Stomach (tissue), 4 donors: ENCODE results near the gene TCEANC2.

Source experiments
- EP300 ChIP-seq: sonication (generic); formaldehyde crosslinking; IDR thresholded peaks from one replicate; pipeline ENCODE4 v1.6.1; 2017; ENCODE audit warnings: antibody characterized with exemption
- POLR2A ChIP-seq, 4 donors: fragments of 450-650 bp; IDR thresholded peaks; one replicate each; pipeline ENCODE4 v1.6.1; 2016; ENCODE audit warnings: antibody characterized with exemption in 4 of 4, control low read depth in 2 of 4, mild to moderate bottlenecking in 1 of 4, moderate library complexity in 1 of 4
- TF ChIP-seq, protein P1 (sequence below), 7 experiments: fragments of 450-650 bp in 4 of 7; fragments of 200-600 bp in 3 of 7; sonication (generic) in 3 of 7; IDR thresholded peaks; one replicate each; pipeline ENCODE4 v1.5.1; 2016 to 2019; ENCODE audit warnings: antibody characterized with exemption in 7 of 7, control low read depth in 2 of 7, mild to moderate bottlenecking in 1 of 7

DNA sequence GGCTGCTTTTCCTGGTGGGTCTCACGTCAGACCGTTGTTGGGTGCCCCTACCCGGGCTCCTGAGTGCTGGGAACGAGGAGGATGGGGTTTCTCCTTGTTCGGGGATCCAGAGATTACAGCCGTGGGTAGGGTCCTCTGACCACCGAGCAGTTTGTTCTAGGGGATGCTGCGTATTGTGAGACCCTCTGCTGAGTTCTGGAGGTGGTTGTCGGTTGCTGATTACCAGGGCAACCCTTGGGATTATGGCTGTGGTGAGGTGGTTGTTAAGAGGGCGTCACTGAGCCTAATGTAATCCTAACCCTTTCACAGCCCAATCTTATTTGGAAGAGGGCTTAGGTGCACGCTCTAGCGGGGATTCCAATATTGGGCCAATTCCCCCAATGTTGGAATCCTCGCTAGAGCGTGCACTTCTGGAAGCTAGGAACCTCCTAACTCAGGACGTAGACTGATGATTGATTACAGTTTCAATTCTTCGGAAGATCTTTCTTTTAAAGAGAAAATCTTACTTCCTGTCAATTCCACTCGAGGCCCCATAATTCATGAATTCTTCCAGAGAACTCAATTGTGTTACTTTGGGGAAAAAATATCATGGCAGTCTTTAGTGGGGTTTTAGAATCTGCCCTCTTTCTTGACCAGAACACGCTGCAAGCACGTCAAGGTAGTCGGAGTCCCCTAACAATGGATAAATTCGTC, 483 bp downstream of the TCEANC2 start:
- TF ChIP-seq, protein P1, sequence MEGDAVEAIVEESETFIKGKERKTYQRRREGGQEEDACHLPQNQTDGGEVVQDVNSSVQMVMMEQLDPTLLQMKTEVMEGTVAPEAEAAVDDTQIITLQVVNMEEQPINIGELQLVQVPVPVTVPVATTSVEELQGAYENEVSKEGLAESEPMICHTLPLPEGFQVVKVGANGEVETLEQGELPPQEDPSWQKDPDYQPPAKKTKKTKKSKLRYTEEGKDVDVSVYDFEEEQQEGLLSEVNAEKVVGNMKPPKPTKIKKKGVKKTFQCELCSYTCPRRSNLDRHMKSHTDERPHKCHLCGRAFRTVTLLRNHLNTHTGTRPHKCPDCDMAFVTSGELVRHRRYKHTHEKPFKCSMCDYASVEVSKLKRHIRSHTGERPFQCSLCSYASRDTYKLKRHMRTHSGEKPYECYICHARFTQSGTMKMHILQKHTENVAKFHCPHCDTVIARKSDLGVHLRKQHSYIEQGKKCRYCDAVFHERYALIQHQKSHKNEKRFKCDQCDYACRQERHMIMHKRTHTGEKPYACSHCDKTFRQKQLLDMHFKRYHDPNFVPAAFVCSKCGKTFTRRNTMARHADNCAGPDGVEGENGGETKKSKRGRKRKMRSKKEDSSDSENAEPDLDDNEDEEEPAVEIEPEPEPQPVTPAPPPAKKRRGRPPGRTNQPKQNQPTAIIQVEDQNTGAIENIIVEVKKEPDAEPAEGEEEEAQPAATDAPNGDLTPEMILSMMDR (IDR thresholded peaks at IDR 0.05), result no peak
- no peak for TF ChIP-seq POLR2A (IDR thresholded peaks at IDR 0.05)
- no peak for TF ChIP-seq EP300
